DMS 273 treated with DMSO at 0.1 percent for 48 hours (cell line): ENCODE results near the gene CBX8.

Experiments used
- DNase-seq: peaks from one replicate; lab custom pipeline; 2025; lab: John Stamatoyannopoulos, UW

The CBX8 gene

DNA sequence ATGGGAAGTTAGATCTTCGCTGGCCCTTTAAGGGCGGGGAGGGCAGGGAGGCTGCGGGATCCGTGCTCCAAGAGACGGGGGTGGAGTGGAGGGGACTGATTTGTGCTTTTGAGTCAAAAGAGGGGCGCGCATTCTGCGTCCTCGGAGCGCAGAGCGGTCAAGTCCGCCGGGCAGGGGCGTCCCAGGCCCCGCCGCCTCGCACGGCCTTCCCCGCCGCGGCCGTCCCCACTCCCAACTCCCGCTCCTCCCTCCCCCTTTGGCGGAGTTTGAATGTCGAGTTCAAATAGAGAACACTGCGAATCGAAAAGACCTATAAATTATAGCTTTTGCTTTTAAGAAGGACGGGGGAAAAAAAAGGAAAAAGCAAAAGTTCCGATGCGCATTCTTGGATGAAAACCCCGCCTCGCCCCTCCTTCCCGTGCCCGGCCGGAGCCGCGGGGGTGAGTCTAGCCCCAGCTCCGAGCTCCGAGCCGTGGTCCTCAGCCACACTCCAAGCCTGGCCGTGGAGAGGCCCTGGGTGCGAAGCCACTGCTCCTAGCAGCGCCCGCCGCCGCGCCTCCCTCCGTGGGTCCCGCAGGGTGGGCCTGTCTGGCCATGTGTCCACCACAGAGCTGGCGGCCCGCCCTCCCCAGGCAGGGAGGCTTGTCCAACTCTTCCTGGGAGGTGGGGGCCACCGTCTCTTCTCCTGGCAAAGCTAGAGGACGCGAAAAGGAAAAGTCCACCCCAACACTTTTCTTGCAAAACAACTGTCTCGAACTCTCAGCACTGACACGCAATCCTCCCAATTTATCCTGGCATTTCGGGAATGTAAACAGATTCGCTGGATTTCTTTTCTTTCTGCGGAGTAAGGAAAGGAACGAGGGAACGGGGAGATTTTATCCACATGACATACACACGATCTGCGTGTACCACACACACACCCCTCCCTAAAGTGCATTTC is 3.6 kb downstream of the CBX8 start:
- DNase-seq: no peak

DNA sequence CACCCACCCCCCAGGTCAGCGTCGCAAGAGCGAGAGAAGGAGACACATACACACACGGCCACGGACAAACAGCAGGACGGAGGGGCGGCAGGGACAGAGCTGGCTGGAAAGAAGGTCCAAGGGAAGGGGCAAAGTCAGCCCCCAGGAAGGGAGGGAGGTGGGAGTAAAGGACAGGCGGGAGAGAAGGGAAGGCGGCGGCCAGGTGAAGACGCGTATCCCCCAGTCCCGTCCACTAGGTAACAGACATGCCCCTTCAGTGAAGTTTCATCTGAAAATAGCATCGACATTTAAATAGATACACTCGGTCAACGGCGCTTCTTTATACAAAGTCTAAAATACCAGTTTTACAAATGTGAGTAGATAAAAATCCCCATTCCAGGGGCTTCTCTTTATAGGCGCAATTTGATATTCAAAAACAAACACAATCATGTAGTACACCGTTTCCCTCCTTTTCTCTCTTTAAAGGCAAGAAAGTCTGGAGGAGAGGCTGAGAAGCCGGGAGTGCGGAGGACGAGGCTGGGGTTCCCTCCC is 4.5 kb downstream of the CBX8 start:
- no peak for DNase-seq

DNA sequence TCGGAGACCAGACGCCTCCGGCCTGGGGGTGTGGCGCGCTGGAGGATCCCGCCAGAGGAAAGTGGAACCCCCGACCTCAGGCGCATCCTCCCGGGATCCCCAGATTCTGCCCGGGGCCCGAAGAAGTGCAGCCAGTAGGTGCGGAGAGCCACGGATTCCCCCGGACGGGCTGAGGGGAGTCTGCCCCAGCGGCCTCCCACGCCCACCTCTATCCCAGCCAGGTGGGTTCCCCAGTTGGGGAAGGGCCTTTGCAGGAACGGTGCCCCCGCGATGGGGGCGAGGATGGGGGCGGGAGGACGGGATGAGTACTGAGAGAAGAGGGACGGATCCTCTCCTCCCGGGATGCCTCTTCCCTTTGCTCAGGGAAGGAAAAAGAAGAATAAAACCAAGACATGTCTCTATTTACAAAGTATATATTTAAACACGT is 5.1 kb downstream of the CBX8 start:
- no peak for DNase-seq

DNA sequence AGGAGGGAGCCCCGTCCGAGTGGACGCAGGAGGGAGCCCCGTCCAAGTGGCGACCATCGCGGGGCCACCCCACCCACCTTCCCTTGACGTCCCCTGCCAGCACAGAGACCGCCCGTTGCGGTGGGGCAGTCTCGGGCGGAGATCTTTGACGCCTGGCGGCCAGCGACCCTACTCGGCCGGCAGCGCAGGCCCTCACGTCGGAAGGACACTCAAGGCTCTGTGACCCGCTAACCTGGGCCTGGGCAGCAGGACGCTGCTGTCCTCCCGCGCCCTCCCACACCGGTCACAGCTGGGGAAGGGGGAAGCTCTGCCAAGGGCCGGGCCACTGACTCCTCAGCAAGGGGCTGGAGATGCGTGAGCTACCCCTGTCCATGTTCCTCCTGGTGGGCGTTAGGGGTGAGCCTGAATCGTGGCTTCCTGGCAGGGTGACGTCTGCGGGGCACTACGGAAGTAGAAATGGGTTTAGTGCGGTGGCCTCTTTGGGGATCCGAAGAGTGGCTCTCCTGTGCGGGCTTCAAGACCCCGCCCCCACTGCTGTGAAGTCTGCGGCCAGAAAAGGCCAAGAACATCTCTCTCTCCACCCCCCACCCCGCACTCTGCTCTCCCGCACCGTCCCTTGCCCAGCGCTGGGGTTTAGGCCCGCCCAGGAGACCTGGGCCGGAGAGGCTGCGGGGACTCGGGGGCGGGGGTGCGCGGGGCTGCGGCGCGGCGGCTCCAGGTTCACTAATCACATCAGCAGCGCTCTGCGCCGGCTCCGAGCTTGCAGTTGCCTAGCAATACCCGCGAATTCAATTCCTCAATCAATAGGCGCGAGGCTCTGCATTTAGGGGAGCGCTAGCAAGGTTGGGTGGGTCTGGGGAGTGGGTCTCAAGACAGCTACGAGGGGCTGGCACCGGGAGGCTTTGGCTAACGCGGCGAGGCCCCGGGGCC is 5.8 kb downstream of the CBX8 start:
- DNase-seq: no peak

DNA sequence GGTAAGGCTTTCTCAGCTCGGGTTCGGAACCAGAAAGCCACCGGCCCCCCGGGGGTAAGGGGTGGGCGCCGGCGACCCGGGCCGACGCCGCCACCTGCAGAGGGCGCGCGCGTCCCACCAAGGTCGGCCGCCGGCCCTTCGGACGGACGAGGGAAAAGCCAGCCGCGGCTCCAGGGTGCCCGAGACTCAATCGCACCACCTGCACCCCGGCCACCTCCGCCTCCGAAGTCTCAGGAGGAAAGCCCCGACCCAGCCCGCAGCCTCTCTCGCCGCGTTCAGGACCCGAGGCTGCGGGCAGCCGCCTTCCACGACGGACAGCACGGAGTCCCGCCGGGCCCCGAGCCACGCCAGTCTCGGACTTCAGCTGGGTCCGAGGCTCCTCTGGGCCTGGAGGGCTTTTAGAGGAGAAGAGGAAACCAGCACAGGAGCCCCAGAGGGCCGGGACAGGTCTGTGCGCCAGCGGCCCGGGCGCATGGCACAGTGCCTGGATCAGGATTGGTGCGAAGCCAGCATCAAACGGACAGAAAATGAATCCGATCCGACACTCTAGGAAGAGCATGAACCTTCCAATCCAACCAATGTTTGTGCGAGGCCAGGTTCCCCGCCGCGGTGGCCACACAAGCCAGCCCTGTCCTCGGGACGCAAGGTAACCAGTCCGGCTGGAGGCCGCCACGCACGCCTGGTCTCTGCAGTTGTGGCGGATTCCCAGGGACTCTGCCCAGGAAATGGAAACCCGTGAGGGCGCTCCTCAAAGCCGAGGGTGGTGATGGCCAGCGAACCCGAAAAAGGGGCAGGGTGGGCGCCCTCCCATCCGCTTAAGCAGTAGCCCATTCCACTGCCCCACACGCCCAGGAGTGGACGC is 6.7 kb downstream of the CBX8 start:
- DNase-seq: no peak

DNA sequence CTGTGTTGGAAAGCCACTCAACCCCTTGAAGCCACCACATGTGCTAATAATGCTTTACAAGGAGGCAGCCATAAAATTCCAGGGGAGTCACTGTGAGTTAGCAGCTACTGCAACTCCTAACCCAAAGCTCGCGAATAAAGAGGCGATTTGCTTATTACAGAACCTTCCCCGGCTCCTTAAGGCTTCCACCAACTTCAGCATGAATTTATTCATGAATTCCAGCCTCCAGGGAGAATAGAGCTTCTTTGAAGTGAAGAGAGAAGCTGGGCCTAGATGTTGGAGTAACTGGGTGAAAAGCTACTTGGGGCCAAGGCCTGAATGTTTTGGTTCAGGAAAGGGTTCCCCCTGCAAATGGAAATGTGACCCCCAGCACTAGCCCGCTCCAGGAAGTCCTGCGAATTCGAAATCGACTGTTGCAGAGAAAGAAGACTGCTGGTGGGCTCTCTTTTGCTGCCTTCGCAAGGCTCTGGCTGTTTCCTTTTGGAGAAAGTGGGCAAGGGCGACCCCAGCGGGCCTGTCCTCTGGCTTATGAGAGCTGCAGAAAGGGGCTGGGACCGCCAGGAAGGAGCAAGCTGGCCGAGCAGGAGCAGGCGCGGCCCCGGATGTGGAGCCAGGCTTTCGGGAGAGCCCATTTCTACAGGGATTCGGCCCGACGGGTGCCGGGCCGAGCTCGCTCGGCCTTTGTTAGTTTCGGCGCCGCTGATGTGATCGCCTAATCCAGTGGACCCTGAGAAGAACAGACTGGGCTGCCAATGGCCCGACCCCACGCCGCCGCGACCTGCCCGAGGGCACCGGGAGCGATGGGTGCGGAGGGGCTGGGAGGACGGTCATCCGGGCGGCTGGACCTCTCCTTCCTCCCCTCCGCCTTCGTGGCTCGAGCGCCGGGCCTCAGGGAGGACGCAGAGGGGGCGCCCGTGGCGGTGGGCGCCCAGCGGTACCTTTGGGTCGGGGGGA is 7.6 kb downstream of the CBX8 start:
- DNase-seq: no peak

DNA sequence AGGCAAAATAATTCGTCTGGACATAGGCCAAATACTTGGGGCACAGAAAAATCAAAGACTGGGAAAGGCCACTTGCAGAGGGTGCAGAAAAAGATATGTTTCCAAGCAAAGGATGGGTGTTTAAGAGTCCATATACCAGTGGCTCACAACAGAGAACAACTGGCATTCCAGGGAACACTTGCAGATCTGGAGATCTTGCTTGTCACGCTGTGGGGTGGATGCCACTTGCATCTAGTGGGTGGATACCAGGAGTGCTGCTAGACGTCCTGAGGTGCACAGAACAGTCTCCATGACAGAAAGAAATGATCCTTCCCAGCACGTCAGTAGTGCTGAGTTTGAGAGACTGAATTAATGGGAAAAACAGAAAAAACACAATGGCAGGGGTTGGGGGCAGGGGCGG is 8.4 kb downstream of the CBX8 start:
- DNase-seq: no peak

DNA sequence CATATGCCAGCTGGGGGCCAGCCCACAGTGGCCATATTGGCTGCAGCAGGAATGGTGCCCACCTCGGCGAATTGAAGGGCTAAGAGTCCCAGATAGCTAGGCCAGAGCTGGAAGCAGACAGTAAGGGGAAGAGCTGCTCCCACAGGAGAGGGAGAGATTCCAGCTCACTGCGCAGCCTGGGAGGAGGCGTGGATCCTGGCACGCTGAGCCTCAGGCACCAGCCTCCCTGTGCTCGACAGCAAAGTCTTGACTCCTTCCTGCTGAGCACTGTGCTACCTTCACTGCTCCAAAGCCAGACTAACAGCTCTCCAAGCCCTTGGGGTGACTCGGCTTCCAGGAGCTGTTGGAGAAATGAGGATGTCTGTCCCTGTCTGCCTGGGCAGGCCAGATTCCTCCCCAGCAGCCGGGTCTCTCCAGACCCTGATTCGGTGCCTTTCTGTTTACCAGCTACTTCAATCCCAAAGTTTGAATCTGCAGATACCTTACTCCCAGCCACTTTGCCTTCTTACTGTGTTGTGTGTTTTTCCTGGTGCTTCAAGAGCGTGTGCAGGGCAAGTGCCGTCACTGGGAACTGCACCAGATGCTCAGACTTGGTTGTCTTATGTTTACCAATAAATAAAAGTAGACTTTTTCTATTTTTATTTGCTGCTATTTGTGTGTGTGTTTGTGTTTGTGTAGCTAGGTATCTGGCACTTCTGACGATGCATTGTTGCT is 9.8 kb downstream of the CBX8 start:
- DNase-seq: no peak

DNA sequence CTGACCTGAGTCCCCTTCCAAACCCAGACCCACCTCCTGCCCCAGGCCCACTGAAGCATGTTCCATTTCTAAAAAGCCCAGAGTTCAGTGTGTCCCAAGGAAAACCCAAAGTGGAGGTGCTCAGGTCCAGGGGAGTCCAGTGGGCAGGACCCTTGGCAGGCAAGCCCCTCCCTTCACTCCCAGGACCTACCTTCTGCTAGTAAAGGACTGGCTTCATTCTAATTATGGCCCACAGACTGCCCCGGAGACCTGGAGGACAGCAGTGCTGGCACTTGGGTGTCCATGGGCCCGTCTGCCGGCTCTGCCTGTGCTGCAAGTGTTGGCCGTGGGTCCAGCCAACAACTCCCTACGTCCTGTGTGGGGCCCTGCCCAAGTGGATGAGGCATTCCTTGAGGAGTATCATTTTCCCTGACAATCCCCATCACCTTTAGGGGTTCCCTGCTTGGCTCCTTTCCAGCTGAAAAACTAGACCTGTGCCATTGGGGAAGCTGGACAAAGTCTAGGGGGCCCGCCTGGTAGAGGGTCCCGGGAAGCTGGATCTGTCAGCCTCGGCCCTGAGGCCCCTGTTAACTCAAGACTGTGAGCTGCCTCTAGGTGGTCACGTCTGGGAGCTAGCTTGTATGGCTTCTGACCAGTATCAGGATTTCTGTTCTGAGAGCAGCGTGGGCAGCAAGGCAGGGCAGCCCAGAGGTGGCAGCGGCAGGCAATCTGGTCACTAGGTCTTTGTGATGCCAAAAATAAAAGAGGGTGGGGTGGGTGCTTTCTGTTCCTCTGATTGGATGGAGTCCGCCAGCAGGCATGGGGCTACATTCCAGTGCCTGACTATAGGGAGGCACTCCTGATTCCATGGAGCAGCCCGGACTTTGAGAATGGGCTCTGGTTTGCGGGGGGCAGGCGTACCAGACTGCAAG is 10.7 kb downstream of the CBX8 start:
- no peak for DNase-seq

DNA sequence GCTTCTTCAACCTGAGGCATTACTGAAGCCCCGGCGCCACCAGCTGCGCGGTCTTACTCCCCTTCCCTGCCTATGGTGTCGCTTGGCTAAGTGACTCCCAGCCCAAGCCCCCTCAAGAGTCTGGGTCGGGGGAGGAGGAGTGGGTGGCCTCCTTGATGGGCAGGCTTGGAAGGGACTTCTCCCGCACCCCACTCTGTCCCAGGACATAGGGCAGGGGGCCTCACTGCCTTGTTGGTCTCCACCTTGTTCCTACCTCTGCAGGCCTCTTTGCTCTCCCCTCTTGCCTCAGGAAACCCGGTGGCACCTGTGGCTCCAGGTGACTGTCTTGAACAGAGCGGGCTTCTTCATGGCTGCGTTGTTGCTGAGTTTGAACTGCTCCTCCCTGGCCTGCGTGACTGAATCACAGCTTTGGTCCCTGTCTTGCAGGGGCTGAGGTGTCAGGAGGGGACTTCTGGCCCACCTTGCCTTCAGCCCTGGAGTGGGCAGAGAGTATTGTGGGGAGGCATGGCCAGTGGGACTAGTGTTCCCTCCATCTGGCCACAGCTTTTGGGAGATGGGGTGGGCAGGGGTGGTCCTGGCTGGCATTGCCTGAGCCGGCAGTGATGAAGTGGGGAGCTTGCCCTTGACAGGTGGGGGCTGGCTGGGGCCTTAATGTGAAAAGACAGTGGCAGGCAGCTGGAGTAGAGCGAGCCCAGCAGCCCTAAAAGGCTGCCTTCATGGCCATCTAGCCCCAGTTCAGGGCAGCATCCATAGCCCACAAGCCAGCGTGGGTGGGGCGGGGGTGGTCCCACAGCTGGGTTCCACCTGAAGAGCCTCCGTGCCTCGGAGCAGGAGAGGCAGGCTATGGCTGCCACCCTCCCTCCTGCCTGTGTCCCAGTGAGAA is 11.6 kb downstream of the CBX8 start:
- DNase-seq: no peak

DNA sequence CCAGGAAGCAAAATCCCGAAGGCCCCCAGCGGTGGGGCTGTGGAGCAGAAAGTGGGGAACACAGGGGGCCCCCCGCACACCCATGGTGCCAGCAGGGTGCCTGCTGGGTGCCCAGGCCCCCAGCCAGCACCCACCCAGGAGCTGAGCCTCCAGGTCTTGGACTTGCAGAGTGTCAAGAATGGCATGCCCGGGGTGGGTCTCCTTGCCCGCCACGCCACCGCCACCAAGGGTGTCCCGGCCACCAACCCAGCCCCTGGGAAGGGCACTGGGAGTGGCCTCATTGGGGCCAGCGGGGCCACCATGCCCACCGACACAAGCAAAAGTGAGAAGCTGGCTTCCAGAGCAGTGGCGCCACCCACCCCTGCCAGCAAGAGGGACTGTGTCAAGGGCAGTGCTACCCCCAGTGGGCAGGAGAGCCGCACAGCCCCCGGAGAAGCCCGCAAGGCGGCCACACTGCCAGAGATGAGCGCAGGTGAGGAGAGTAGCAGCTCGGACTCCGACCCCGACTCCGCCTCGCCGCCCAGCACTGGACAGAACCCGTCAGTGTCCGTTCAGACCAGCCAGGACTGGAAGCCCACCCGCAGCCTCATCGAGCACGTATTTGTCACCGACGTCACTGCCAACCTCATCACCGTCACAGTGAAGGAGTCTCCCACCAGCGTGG is 12.4 kb downstream of the CBX8 start:
- DNase-seq: no peak

DNA sequence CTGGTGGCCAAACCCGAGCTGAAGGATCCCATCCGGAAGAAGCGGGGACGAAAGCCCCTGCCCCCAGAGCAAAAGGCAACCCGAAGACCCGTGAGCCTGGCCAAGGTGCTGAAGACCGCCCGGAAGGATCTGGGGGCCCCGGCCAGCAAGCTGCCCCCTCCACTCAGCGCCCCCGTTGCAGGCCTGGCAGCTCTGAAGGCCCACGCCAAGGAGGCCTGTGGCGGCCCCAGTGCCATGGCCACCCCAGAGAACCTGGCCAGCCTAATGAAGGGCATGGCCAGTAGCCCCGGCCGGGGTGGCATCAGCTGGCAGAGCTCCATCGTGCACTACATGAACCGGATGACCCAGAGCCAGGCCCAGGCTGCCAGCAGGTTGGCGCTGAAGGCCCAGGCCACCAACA is 13.0 kb downstream of the CBX8 start:
- DNase-seq: no peak

DNA sequence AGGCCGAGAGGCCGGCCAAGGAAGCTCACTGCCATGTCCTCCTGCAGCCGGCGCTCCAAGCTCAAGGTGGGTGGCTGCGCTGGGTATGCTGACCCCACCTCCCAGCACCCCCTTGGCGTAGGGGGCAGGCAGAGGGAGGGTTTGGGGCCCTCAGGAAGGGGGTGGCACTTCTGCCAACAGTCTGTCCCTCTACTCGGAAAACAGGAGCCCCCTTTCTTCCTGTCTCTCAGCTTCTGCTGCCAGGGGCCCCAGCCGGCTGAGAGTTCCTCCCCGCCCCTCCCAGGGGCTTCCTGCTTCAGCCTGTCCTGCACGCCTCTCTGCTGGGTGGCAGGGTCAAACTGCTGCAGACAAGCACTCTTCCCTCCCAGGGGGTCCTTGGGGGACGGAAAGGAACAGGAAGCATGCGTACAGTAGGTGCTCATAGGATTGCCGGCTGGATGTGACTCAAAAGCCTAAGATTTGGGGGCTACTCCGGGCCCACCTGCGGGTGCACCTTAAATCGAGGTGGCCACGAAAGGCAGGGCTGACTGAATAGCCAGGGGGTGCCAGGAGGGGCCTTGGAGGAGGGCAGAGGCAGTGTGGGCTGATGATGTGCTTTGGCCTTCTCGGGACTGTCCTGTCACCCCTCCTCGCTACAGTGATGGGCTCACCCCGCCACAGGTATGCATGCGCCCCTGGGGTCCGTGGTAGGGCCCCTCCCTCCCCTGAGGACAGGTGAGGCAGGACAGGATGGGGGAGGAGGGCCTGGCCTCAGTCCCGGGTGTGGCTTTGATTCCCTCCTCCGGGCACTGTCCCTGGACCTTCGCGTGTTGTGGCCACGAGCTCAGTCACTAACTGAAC is 14.9 kb downstream of the CBX8 start:
- no peak for DNase-seq

DNA sequence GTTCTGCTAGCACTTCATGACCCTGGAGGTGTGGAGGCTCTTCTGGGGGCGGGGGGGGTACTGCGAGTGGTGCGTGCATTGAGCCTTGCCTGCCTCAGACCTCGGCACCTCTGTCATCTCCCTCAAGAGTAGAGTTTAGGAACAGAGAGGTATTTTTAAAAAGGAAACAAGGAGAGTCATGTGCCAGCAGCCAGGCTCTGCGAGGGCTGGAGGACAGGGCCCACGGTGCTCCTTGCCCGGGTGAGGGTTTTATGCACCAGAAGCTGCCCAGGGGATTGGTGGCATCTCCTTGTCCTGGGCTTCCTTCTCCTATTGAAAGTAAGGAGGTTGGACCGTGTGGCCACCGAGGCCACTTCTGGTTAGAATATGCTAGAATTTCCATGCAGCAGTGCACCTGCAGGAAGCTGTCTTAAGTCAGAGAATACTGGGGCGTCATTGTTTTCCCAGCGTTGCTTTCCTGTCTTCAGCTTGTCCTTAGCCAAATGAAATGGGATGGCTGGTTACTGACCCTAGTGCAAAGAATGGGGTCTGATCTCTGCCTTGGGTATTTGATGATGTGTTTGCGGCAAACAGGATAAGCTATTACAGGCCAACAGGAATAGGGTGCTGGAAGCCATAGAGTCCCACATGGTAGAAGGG is 15.7 kb downstream of the CBX8 start:
- DNase-seq: no peak

DNA sequence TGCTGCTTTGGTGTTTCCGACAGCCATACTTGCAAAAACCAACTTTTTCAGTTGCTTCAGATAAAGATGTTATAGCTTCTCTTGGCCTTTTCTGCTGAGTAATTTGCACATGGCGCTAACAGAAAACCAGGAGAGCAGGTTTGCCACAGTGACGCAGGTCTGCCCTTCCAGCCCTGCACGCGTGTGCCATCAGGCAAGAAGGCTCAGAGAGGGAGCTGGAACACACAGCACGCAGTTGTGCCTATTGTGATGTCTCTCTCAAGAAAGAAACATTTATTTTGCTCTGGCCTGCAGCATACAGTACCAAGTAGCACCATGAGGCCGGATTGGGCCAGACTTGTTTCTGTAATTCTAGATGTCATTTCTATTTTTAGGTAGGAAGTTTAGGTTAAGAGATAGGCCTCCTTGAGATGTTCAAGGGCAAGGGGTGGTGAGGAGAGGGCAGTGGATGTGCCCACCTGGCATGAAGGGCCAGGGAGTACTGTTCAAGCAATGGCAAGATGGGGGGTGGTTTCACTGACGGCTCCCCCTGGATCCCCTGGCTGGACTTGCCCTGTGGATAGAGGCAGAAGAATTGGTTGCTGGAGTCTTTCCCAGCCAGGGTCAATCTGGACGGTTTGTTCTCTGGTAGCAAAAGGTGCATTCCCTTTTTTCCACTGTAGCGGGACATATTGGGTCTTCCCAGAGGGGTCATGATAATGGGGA is 17.1 kb downstream of the CBX8 start:
- DNase-seq: no peak
